Left lobe of liver (tissue), 2 donors: ENCODE measurements around the gene BTBD9. TPM values are rescaled to one million over a fixed set of nuclear protein-coding genes. Genes with fewer than 3 reads are reported as not detected.
A peak's percentile ranks its signal among the peaks of the same experiment; 100 is the strongest.
"Not testable (repeated sequence)": the region's sequence is repeated elsewhere in the genome, so short reads cannot be mapped to it uniquely, and the experiment has no call there.

ENCODE experiments used
- ATAC-seq: fragments of 200-7000 bp; cut with Tn5 transposase; one replicate; pipeline ENCODE4 v1.9.1; 2020; ENCODE audit warnings: mild to moderate bottlenecking, moderate library complexity
- DNase-seq: peaks from one replicate; pipeline ENCODE4 v3.0.0-alpha.2; 2020; ENCODE audit warnings: low spot score
- total RNA-seq: library from RNA; stranded (reverse); gene quantifications from one replicate; pipeline ENCODE4 v1.2.1, GENCODE V29; 2021
- donor health status: DM: no; HTN: no; CAD: no; lungs with moderate emphysema.
- donor health status: DM: no; HTN: yes; CAD: no.

Gene BTBD9
- total RNA-seq, 1 donor from 2014 or later: 4.7 TPM

GRCh38 chr6:38136547-38136946 is 503.2 kb downstream of the BTBD9 start:
- DNase-seq: no peak
- ATAC-seq: no peak

GRCh38 chr6:38134704-38135088 is 505.0 kb downstream of the BTBD9 start:
- no peak for ATAC-seq

GRCh38 chr6:38133932-38134703 is 505.6 kb downstream of the BTBD9 start:
- ATAC-seq (no peak), DNase-seq (no peak)

More at GRCh38 chr6:38134704-38135088, 505.0 kb downstream of the BTBD9 start:
- no peak for DNase-seq

GRCh38 chr6:38131527-38131965 is 508.2 kb downstream of the BTBD9 start:
- DNase-seq (no peak), ATAC-seq (peak; percentile 63)

- no peak for DNase-seq
- no peak for ATAC-seq
These were observed 512.4 kb downstream of the BTBD9 start for GRCh38 chr6:38127284-38127683.

GRCh38 chr6:38124224-38124926 is 515.4 kb downstream of the BTBD9 start:
- DNase-seq, ATAC-seq: not testable (repeated sequence)

GRCh38 chr6:38119516-38119915 is 520.2 kb downstream of the BTBD9 start:
- ATAC-seq: no peak
- no peak for DNase-seq

GRCh38 chr6:38118791-38119365 is 520.9 kb downstream of the BTBD9 start:
- ATAC-seq (no peak), DNase-seq (no peak)

Other genes starting within 250 kb of the BTBD9 start
- 36.7 TPM for gene GLO1, start 63.2 kb upstream of the BTBD9 start, total RNA-seq
- 0.03 TPM for gene DNAH8, start 75.4 kb upstream of the BTBD9 start, total RNA-seq